Adipocyte (in vitro differentiated cells): ENCODE data around the gene TLR10.

Experiments used
- DNase-seq: peaks from one replicate; pipeline ENCODE4 v3.0.0-alpha.2; 2015; ENCODE audit warnings: low read depth
- H3K27me3 ChIP-seq: replicated peaks from 2 replicates; pipeline ENCODE4 v1.7.0; 2013; ENCODE audit warnings: mild to moderate bottlenecking, low read length, moderate library complexity; ENCODE audit not compliant: control insufficient read depth, insufficient read depth
- H3K36me3 ChIP-seq: 2 replicates; pipeline ENCODE4 v1.7.0; 2013; ENCODE audit warnings: low read length, mild to moderate bottlenecking, moderate library complexity; ENCODE audit not compliant: control insufficient read depth, insufficient read depth, severe bottlenecking
- H3K4me1 ChIP-seq: 2 replicates; pipeline ENCODE4 v1.7.0; 2013; ENCODE audit warnings: mild to moderate bottlenecking, low read length, moderate library complexity; ENCODE audit not compliant: control insufficient read depth, insufficient read depth
- H3K4me3 ChIP-seq: 2 replicates; pipeline ENCODE4 v1.7.0; 2013; ENCODE audit warnings: mild to moderate bottlenecking, low read length, moderate library complexity
- H3K9ac ChIP-seq: 2 replicates; pipeline ENCODE4 v1.7.0; 2013; ENCODE audit warnings: mild to moderate bottlenecking, low read length, moderate library complexity
- H3K9me3 ChIP-seq: 2 replicates; pipeline ENCODE4 v1.7.0; 2013; ENCODE audit warnings: mild to moderate bottlenecking, low read length, moderate library complexity; ENCODE audit not compliant: control insufficient read depth

Gene TLR10

DNA sequence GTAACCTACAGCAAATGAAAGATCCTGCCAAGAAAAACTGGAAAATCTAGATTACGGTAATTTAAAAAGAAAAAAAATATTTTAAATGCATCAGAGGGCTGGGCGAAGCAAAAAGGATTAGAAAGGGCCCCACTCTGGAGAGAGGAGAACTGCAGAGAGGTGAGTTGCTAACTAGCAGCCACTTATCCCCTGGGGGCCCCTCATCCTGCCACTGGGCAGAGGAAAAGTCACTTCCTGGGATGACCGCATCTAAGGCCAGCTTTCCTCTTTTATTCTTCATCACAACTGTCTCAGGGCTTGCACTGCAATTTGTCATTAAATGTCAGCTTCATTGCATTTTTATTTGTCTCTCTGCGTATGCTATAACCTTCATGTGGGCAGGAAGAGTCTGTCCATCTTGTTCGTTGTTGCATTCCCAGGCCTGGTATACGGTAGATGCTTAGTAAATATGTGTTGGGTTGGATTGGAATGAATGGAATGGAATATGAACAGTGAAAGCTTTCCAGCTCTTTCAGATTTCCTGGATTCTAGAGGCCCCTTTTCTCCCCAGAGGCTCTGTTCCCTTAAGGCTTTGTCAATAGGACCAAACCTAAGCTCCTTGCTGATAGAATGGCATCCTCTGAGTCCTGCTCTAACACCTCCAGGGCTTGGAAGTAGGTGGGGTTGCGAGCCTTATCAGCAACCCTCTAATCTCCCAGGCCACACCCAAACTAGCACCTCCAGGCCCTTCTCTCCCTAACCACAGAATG, 58.9 kb downstream of the TLR10 start:
- Histone ChIP-seq H3K9ac (no peak overlapping the region), H3K27me3 (no peaks in the 10 kb centered on the region), H3K9me3 (no peaks in the 10 kb centered on the region), H3K4me3 (no peak overlapping the region), H3K4me1 (peaks cover 6% of the 10 kb centered on the region), H3K36me3 (no peaks in the 10 kb centered on the region)
- DNase-seq, result peak; percentile 31

DNA sequence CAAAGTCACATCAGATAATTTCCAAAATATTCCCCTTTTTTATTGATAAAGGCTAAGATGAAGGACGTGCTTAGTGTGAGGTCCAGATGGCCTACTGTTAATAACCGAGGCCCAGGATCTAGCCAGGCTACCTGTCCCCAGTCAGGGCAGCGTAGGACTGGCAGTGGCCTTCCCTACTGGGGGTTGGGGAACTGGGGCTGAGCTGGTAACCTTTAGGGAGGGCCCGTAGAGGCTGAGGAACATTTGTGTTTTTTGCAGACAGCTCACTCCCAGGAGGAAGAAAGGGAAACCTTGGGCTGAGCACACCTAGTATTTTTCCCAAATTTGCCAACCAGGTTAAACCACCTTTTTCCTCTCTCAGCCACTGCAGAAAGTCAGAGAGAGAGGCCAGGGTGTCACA, 59.7 kb downstream of the TLR10 start:
- no peak overlapping the region for H3K9ac ChIP-seq
- no peaks in the 10 kb centered on the region for H3K36me3 ChIP-seq
- no peaks in the 10 kb centered on the region for H3K9me3 ChIP-seq
- DNase-seq, result no peak
- H3K27me3 ChIP-seq, result no peaks in the 10 kb centered on the region
- peaks cover 6% of the 10 kb centered on the region for H3K4me1 ChIP-seq
- H3K4me3 ChIP-seq, result no peak overlapping the region
